Choroid plexus epithelial cell (primary cell): ENCODE data around the gene KRAS.
"Not testable (repeated sequence)": the region's sequence is repeated elsewhere in the genome, so short reads cannot be mapped to it uniquely, and the experiment has no call there.

ENCODE experiments used
- DNase-seq: peaks from one replicate; pipeline ENCODE4 v3.0.0-alpha.2; 2010; ENCODE audit warnings: low read depth
- H3K4me3 ChIP-seq: 2 replicates; pipeline ENCODE4 v1.5.1; 2011; ENCODE audit warnings: low read depth, mild to moderate bottlenecking, control low read depth, low read length, moderate library complexity
- TF ChIP-seq, protein P1 (sequence below): conservative IDR thresholded peaks from 2 replicates; pipeline ENCODE4 v1.5.1; 2011; ENCODE audit warnings: low read depth, mild to moderate bottlenecking, control low read depth, inconsistent platforms, low read length, moderate library complexity

Gene KRAS

GRCh38 chr12:25250744-25251730 is at the start of gene KRAS:
KRAS (minus strand) TSS chr12:25250929.
- peak; percentile 99 for DNase-seq
- TF ChIP-seq, protein P1, sequence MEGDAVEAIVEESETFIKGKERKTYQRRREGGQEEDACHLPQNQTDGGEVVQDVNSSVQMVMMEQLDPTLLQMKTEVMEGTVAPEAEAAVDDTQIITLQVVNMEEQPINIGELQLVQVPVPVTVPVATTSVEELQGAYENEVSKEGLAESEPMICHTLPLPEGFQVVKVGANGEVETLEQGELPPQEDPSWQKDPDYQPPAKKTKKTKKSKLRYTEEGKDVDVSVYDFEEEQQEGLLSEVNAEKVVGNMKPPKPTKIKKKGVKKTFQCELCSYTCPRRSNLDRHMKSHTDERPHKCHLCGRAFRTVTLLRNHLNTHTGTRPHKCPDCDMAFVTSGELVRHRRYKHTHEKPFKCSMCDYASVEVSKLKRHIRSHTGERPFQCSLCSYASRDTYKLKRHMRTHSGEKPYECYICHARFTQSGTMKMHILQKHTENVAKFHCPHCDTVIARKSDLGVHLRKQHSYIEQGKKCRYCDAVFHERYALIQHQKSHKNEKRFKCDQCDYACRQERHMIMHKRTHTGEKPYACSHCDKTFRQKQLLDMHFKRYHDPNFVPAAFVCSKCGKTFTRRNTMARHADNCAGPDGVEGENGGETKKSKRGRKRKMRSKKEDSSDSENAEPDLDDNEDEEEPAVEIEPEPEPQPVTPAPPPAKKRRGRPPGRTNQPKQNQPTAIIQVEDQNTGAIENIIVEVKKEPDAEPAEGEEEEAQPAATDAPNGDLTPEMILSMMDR, result no peak
- peak within 1 kb of the TSS; percentile 83 for H3K4me3 ChIP-seq

DNA sequence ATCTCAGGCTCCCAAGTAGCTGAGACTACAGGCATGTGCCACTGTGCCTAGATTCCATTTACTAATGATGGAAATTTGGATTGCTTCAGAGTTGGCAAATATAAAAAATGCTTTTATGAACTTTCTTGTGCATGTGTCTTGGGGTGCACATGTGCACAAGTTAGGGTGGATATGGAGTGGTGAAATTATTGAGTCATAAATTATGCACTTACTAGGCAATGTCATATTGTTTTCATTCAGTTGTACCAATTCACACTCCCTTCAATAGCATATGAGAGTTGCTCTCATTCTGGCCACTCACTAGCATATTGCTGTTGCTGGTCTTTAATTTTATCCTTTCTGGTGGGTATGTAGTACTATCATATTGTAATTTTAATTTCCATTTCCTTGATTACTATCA is 45.7 kb upstream of the KRAS start:
- H3K4me3 ChIP-seq, result no peak overlapping the region
- no peak for DNase-seq
- TF ChIP-seq, protein P1, result no peak

GRCh38 chr12:25295361-25295760 is 44.6 kb upstream of the KRAS start:
- no peak for DNase-seq
- TF ChIP-seq, protein P1, result no peak
- no peak overlapping the region for H3K4me3 ChIP-seq

DNA sequence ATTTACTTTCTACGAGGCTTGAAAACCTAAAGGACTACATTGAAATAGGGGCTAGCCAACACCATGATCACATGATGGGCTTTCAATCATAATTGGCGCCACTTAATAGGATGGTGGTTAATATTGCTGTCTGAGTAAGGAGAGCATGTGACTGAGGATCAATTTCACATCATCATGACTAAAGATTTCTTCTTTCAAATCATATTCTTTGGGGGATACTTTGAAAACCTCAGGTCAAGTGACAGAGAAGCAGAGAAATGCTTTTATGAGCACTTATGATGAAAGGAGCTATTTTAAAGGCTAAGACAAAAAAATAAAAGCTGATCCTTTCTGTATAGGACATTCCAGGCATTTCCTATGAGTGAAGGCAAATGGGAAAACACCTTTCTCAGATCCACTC is 42.9 kb upstream of the KRAS start:
- H3K4me3 ChIP-seq, result no peak overlapping the region
- TF ChIP-seq, protein P1, result no peak
- no peak for DNase-seq

- H3K4me3 ChIP-seq, DNase-seq: not testable (repeated sequence)
Observed at GRCh38 chr12:25292810-25293221, 42.1 kb upstream of the KRAS start.

- DNase-seq, result no peak
- TF ChIP-seq, protein P1, result no peak
- H3K4me3 ChIP-seq, result no peak overlapping the region
Observed at GRCh38 chr12:25287610-25288009, 36.9 kb upstream of the KRAS start.

GRCh38 chr12:25286837-25287236 is 36.1 kb upstream of the KRAS start:
- no peak overlapping the region for H3K4me3 ChIP-seq
- TF ChIP-seq, protein P1, result no peak
- DNase-seq, result no peak
